HCT116 (cell line): ENCODE data around the gene C1orf56. TPM values are rescaled to one million over a fixed set of nuclear protein-coding genes. Genes with fewer than 3 reads are reported as not detected.
A peak's percentile ranks its signal among the peaks of the same experiment; 100 is the strongest.

Experiments used
- ATAC-seq: fragments of 200-7000 bp; cut with Tn5 transposase; 2 replicates; pipeline ENCODE4 v1.9.1; 2020; ENCODE audit warnings: mild to moderate bottlenecking, moderate library complexity
- BruUV-seq: library from RNA; stranded (reverse); fragments of 400-500 nt; replicated peaks from 2 replicates; lab custom pipeline; 2021; lab: Mats Ljungman, UMichigan
- CTCF ChIA-PET: fragments of 300-600 bp; sonication (Branson Sonifier 250); formaldehyde crosslinking; loops from one replicate; lab custom pipeline; 2021; ENCODE audit warnings: antibody characterized with exemption; lab: Charles Lee
- POLR2A ChIA-PET: fragments of 300-600, 350-600 bp; sonication (Branson Sonifier 250); formaldehyde crosslinking; loops from one replicate; lab custom pipeline; 2021; ENCODE audit warnings: antibody characterized with exemption; lab: Charles Lee
- RAD21 ChIA-PET, 2 experiments: fragments of 300-600 bp; sonication (Branson Sonifier 250); formaldehyde crosslinking; loops; one replicate each; lab custom pipeline; 2023; ENCODE audit warnings: low total read pairs in 2 of 2; ENCODE audit not compliant: uncharacterized antibody in 2 of 2, unreplicated experiment in 2 of 2, low non-redundant PET in 1 of 2; lab: Charles Lee
- DNase-seq: peaks from one replicate; pipeline ENCODE4 v3.0.0-alpha.2; 2010; ENCODE audit warnings: low read depth, low spot score
- H2AFZ ChIP-seq: fragments of 200-600 bp; shearing (Covaris generic), sonication (generic); 2 replicates; pipeline ENCODE4 v1.6.1; 2017; ENCODE audit warnings: low read depth, mixed run types, mixed read lengths, antibody characterized with exemption, low read length; ENCODE audit not compliant: poor library complexity, severe bottlenecking
- H3K27ac ChIP-seq: 2 replicates; pipeline ENCODE4 v1.5.1; 2012; ENCODE audit warnings: low read depth, low read length
- H3K27me3 ChIP-seq: fragments of 200-600 bp; sonication (generic); 2 replicates; pipeline ENCODE4 v1.6.1; 2016; ENCODE audit warnings: mixed run types, low read length, mixed read lengths; ENCODE audit not compliant: insufficient read depth
- H3K36me3 ChIP-seq, 2 experiments: fragments of 200-500 bp in 1 of 2; fragments of 200-600 bp in 1 of 2; sonication (Bioruptor generic) in 1 of 2; sonication (generic) in 1 of 2; 2 replicates each; pipeline versions ENCODE4 v1.5.1 to v1.6.1; 2014 to 2016; ENCODE audit warnings: low read length in 2 of 2, inconsistent platforms in 1 of 2, mixed read lengths in 1 of 2, mixed run types in 1 of 2; ENCODE audit not compliant: insufficient read depth in 2 of 2, control insufficient read depth in 1 of 2
- H3K4me1 ChIP-seq, 2 experiments: fragments of 200-600 bp in 1 of 2; sonication (generic) in 1 of 2; 2 replicates each; pipeline versions ENCODE4 v1.5.1 to v1.6.1; 2012 to 2017; ENCODE audit warnings: low read length in 2 of 2, inconsistent platforms in 1 of 2, mild to moderate bottlenecking in 1 of 2, mixed read lengths in 1 of 2, mixed run types in 1 of 2, moderate library complexity in 1 of 2; ENCODE audit not compliant: insufficient read depth in 2 of 2, control insufficient read depth in 1 of 2
- H3K4me2 ChIP-seq: fragments of 200-600 bp; sonication (generic); 2 replicates; pipeline ENCODE4 v1.6.1; 2017; ENCODE audit warnings: mixed run types, low read length, mixed read lengths
- H3K4me3 ChIP-seq, 2 experiments: fragments of 200-600 bp in 1 of 2; sonication (generic) in 1 of 2; replicated peaks in 1 of 2; 2 replicates each; pipeline ENCODE4 v1.5.1; 2011 to 2016; ENCODE audit warnings: low read length in 2 of 2, control low read depth in 1 of 2, low read depth in 1 of 2, mild to moderate bottlenecking in 1 of 2, mixed read lengths in 1 of 2, mixed run types in 1 of 2
- H3K79me2 ChIP-seq: fragments of 200-600 bp; sonication (generic); 2 replicates; pipeline ENCODE4 v1.6.1; 2017; ENCODE audit warnings: mild to moderate bottlenecking, mixed run types, low read length, moderate library complexity, mixed read lengths; ENCODE audit not compliant: insufficient read depth
- H3K9ac ChIP-seq: fragments of 200-600 bp; sonication (generic); 2 replicates; pipeline ENCODE4 v1.6.1; 2016; ENCODE audit warnings: low read length, mixed read lengths
- H3K9me2 ChIP-seq: fragments of 200-600 bp; sonication (generic), shearing (Covaris generic); 2 replicates; pipeline ENCODE4 v1.6.1; 2017; ENCODE audit warnings: mixed run types, mild to moderate bottlenecking, moderate library complexity; ENCODE audit not compliant: insufficient read depth
- H3K9me3 ChIP-seq, 2 experiments: fragments of 200-500 bp in 1 of 2; fragments of 200-600 bp in 1 of 2; sonication (Bioruptor generic) in 1 of 2; sonication (generic) in 1 of 2; 2 replicates each; pipeline ENCODE4 v1.6.1; 2014 to 2017; ENCODE audit warnings: low read length in 2 of 2, mixed read lengths in 2 of 2, inconsistent platforms in 1 of 2, low read depth in 1 of 2, mild to moderate bottlenecking in 1 of 2, mixed run types in 1 of 2, moderate library complexity in 1 of 2; ENCODE audit not compliant: control insufficient read depth in 1 of 2, insufficient read depth in 1 of 2
- H4K20me1 ChIP-seq: fragments of 200-600 bp; sonication (generic), shearing (Covaris generic); 2 replicates; pipeline ENCODE4 v1.6.1; 2017; ENCODE audit warnings: mixed run types, mild to moderate bottlenecking, moderate library complexity; ENCODE audit not compliant: insufficient read depth
- CBX3 ChIP-seq: IDR thresholded peaks from 2 replicates; pipeline ENCODE4 v1.6.1; 2012; ENCODE audit warnings: low read depth
- EGR1 ChIP-seq: IDR thresholded peaks from 2 replicates; pipeline ENCODE4 v1.6.1; 2012; ENCODE audit warnings: low read depth
- ELF1 ChIP-seq: IDR thresholded peaks from 2 replicates; pipeline ENCODE4 v1.6.1; 2012; ENCODE audit warnings: low read depth, borderline replicate concordance
- EZH2 ChIP-seq: fragments of 200-600 bp; sonication (generic); IDR thresholded peaks from 2 replicates; pipeline ENCODE4 v1.6.1; 2017; ENCODE audit warnings: antibody characterized with exemption, mixed run types
- EZH2phosphoT487 ChIP-seq: fragments of 200-600 bp; IDR thresholded peaks from 2 replicates; pipeline ENCODE4 v1.6.1; 2018; ENCODE audit warnings: antibody characterized with exemption, borderline replicate concordance
- FOSL1 ChIP-seq: IDR thresholded peaks from 2 replicates; pipeline ENCODE4 v1.6.1; 2012; ENCODE audit warnings: low read depth
- JUND ChIP-seq: IDR thresholded peaks from 2 replicates; pipeline ENCODE4 v1.6.1; 2012
- POLR2A ChIP-seq: IDR thresholded peaks from 2 replicates; pipeline ENCODE4 v1.7.0; 2011; ENCODE audit warnings: borderline replicate concordance; ENCODE audit not compliant: insufficient read depth, insufficient read length; ENCODE audit errors: extremely low read depth
- POLR2AphosphoS5 ChIP-seq: IDR thresholded peaks from 2 replicates; pipeline ENCODE4 v1.6.1; 2011; ENCODE audit warnings: mild to moderate bottlenecking, low read depth, low read length, moderate library complexity
- RAD21 ChIP-seq: IDR thresholded peaks from 2 replicates; pipeline ENCODE4 v1.6.1; 2012; ENCODE audit warnings: low read depth, mild to moderate bottlenecking
- SP1 ChIP-seq: IDR thresholded peaks from 2 replicates; pipeline ENCODE4 v1.6.1; 2012; ENCODE audit warnings: low read depth
- SRF ChIP-seq: IDR thresholded peaks from 2 replicates; pipeline ENCODE4 v1.6.1; 2012; ENCODE audit warnings: low read depth
- TCF7L2 ChIP-seq: IDR thresholded peaks from 2 replicates; pipeline ENCODE4 v1.7.0; 2011; ENCODE audit warnings: borderline replicate concordance, inconsistent platforms; ENCODE audit not compliant: insufficient read depth, insufficient read length; ENCODE audit errors: extremely low read depth
- YY1 ChIP-seq: IDR thresholded peaks from 2 replicates; pipeline ENCODE4 v1.6.1; 2011; ENCODE audit warnings: low read length, low read depth, moderate library complexity, mild to moderate bottlenecking; ENCODE audit not compliant: insufficient replicate concordance; ENCODE audit errors: extremely low read depth
- intact Hi-C: fragments of 100-400 bp; cut with micrococcal nuclease; formaldehyde crosslinking; loops from 2 replicates; pipeline ENCODE4 v1.10.0; 2022
- total RNA-seq: library from RNA; stranded (reverse); gene quantifications from one replicate; pipeline ENCODE4 v1.2.1, GENCODE V29; 2021; ENCODE audit not compliant: unreplicated experiment
- TF ChIP-seq, protein P1 (sequence below): IDR thresholded peaks from 2 replicates; pipeline ENCODE4 v1.6.1; 2012; ENCODE audit warnings: low read depth
- TF ChIP-seq, protein P2 (sequence below): IDR thresholded peaks from 2 replicates; pipeline ENCODE4 v1.6.1; 2011; ENCODE audit warnings: mild to moderate bottlenecking, low read length, moderate library complexity; ENCODE audit not compliant: insufficient replicate concordance; ENCODE audit errors: extremely low read depth
- TF ChIP-seq, protein P3 (sequence below): IDR thresholded peaks from 2 replicates; pipeline ENCODE4 v1.6.1; 2012

C1orf56 gene
- total RNA-seq, 1 experiment from 2014 or later = not detected

DNA sequence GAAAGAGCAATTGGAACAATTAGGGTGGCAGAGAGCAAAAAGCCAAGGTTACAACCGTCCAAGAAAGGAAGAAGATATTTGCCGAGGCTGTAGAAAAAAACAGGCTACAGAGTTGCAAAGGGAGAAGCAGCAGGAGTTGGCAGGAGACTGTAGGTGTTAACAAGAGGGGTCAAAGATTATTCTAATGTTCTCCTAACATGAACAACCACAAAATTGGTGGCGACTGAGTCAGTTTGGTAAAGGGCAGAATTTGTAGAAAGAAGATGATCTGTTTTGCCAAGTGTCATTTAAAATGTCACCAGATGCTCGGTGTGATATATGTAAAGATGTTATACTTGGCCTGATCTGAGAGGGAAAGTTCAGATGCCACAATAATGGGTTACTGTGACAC, 39.7 kb upstream of the C1orf56 start:
- H2AFZ ChIP-seq = peak overlapping the region; percentile 8
- no peak overlapping the region for H3K27ac ChIP-seq
- peak overlapping the region; percentile 60 to 94 for H3K4me3 ChIP-seq
- peaks cover 16% of the 10 kb centered on the region for H3K79me2 ChIP-seq
- H3K9me2 ChIP-seq = no peaks in the 10 kb centered on the region
- no peaks in the 10 kb centered on the region for H3K36me3 ChIP-seq
- H3K4me1 ChIP-seq = peaks cover 13 to 40% of the 10 kb centered on the region in 2 experiments; a peak in 3 of 4 replicates
- DNase-seq = no peak
- ChIA-PET CTCF (no interaction called here), RAD21 (no interaction called here), POLR2A (no interaction called here)
- H3K27me3 ChIP-seq = no peaks in the 10 kb centered on the region
- no TSS peak for BruUV-seq
- peak overlapping the region; percentile 48 for H3K9ac ChIP-seq
- H3K9me3 ChIP-seq = no peaks in the 10 kb centered on the region
- H3K4me2 ChIP-seq = peak overlapping the region; percentile 94
- no peaks in the 10 kb centered on the region for H4K20me1 ChIP-seq
- no peak for ATAC-seq
- no peak for TF ChIP-seq YY1
- TF ChIP-seq POLR2A = no peak
- TF ChIP-seq, protein P1, sequence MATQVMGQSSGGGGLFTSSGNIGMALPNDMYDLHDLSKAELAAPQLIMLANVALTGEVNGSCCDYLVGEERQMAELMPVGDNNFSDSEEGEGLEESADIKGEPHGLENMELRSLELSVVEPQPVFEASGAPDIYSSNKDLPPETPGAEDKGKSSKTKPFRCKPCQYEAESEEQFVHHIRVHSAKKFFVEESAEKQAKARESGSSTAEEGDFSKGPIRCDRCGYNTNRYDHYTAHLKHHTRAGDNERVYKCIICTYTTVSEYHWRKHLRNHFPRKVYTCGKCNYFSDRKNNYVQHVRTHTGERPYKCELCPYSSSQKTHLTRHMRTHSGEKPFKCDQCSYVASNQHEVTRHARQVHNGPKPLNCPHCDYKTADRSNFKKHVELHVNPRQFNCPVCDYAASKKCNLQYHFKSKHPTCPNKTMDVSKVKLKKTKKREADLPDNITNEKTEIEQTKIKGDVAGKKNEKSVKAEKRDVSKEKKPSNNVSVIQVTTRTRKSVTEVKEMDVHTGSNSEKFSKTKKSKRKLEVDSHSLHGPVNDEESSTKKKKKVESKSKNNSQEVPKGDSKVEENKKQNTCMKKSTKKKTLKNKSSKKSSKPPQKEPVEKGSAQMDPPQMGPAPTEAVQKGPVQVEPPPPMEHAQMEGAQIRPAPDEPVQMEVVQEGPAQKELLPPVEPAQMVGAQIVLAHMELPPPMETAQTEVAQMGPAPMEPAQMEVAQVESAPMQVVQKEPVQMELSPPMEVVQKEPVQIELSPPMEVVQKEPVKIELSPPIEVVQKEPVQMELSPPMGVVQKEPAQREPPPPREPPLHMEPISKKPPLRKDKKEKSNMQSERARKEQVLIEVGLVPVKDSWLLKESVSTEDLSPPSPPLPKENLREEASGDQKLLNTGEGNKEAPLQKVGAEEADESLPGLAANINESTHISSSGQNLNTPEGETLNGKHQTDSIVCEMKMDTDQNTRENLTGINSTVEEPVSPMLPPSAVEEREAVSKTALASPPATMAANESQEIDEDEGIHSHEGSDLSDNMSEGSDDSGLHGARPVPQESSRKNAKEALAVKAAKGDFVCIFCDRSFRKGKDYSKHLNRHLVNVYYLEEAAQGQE = no peak
- no peak for TF ChIP-seq RAD21
- TF ChIP-seq JUND = no peak
- TF ChIP-seq, protein P2, sequence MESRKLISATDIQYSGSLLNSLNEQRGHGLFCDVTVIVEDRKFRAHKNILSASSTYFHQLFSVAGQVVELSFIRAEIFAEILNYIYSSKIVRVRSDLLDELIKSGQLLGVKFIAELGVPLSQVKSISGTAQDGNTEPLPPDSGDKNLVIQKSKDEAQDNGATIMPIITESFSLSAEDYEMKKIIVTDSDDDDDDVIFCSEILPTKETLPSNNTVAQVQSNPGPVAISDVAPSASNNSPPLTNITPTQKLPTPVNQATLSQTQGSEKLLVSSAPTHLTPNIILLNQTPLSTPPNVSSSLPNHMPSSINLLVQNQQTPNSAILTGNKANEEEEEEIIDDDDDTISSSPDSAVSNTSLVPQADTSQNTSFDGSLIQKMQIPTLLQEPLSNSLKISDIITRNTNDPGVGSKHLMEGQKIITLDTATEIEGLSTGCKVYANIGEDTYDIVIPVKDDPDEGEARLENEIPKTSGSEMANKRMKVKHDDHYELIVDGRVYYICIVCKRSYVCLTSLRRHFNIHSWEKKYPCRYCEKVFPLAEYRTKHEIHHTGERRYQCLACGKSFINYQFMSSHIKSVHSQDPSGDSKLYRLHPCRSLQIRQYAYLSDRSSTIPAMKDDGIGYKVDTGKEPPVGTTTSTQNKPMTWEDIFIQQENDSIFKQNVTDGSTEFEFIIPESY = no peak
- TF ChIP-seq, protein P3, sequence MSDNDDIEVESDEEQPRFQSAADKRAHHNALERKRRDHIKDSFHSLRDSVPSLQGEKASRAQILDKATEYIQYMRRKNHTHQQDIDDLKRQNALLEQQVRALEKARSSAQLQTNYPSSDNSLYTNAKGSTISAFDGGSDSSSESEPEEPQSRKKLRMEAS = no peak
- TF ChIP-seq EZH2 = no peak
- TF ChIP-seq CBX3 = no peak
- TF ChIP-seq POLR2AphosphoS5 = no peak
- TF ChIP-seq SRF = no peak
- no peak for TF ChIP-seq EZH2phosphoT487
- no peak for TF ChIP-seq EGR1
- no peak for TF ChIP-seq TCF7L2
- no peak for TF ChIP-seq ELF1
- TF ChIP-seq FOSL1 = no peak
- TF ChIP-seq SP1 = no peak
- intact Hi-C loops = loop anchor here (5.0 kb wide), 1 partner anchor 446 kb away; no protein-coding TSS in a partner anchor
